Transverse colon (tissue), 4 donors: ENCODE results near the gene HSPA6. TPM values are rescaled to one million over a fixed set of nuclear protein-coding genes. Genes with fewer than 3 reads are reported as not detected.

Source experiments
- DNase-seq: peaks from one replicate; pipeline ENCODE4 v3.0.0-alpha.2; 2019
- H3K27ac ChIP-seq, 4 donors: fragments of 200-600 bp; sonication (generic); 2 replicates each; pipeline ENCODE4 v1.5.1; 2016 to 2018; ENCODE audit warnings: inconsistent platforms in 4 of 4
- H3K27me3 ChIP-seq: fragments of 200-600 bp; sonication (generic); 2 replicates; pipeline ENCODE4 v1.5.1; 2017; ENCODE audit warnings: inconsistent platforms
- H3K36me3 ChIP-seq, 4 donors: fragments of 200-600 bp; sonication (generic); 2 replicates each; pipeline ENCODE4 v1.5.1; 2017 to 2019; ENCODE audit warnings: inconsistent platforms in 4 of 4
- H3K4me1 ChIP-seq, 4 donors: fragments of 200-600 bp; sonication (generic); 2 replicates each; pipeline ENCODE4 v1.5.1; 2017 to 2020; ENCODE audit warnings: inconsistent platforms in 4 of 4
- H3K4me3 ChIP-seq, 4 donors: fragments of 200-600 bp; sonication (generic); 1 replicate in 1 of 4; 2 replicates in 3 of 4; pipeline versions ENCODE4 v1.5.1 to v1.6.1; 2017 to 2019; ENCODE audit warnings: inconsistent platforms in 4 of 4
- H3K9me3 ChIP-seq, 2 donors: fragments of 200-600 bp; sonication (generic); 2 replicates each; pipeline ENCODE4 v1.5.1; 2017 to 2019; ENCODE audit warnings: inconsistent platforms in 2 of 2
- CTCF ChIP-seq, 5 experiments: fragments of 200-600 bp in 3 of 5; fragments of 450-650 bp in 2 of 5; sonication (generic) in 3 of 5; IDR thresholded peaks; 1 replicate in 2 of 5; 2 replicates in 3 of 5; pipeline ENCODE4 v1.5.1; 2016 to 2017; ENCODE audit warnings: antibody characterized with exemption in 5 of 5, inconsistent platforms in 3 of 5, mild to moderate bottlenecking in 2 of 5, moderate library complexity in 1 of 5
- EP300 ChIP-seq: sonication (generic); formaldehyde crosslinking; IDR thresholded peaks from one replicate; pipeline ENCODE4 v1.6.1; 2017; ENCODE audit warnings: antibody characterized with exemption, low read depth
- POLR2A ChIP-seq: fragments of 450-650 bp; IDR thresholded peaks from one replicate; pipeline ENCODE4 v1.6.1; 2016; ENCODE audit warnings: antibody characterized with exemption, mild to moderate bottlenecking, moderate library complexity
- POLR2AphosphoS5 ChIP-seq, 3 donors: sonication (generic); formaldehyde crosslinking; IDR thresholded peaks; one replicate each; pipeline ENCODE4 v1.6.1; 2016; ENCODE audit warnings: antibody characterized with exemption in 3 of 3
- WGBS, 2 donors: methylation state at CpG; one replicate each; pipeline ENCODE4 v1.1.5; 2018; ENCODE audit warnings: low coverage in 1 of 2; 5-methylcytosine and 5-hydroxymethylcytosine counted together
- in situ Hi-C, 4 donors: fragments of 200-750 bp; cut with MboI; loops; one replicate each; pipeline versions ENCODE4 v1.15.0 to v1.15.1; 2017; ENCODE audit warnings: low sequenced_read_pairs in 3 of 4, low pct_ligation_motif_present in 1 of 4, low pct_unique_long_range_greater_than_20kb in 1 of 4
- intact Hi-C: fragments of 100-400 bp; cut with DNase I; formaldehyde crosslinking; loops from one replicate; pipeline ENCODE4 v1.15.1; 2023; ENCODE audit warnings: low total_unique reads
- total RNA-seq, 4 donors: library from RNA; depleted of rRNA; stranded (reverse); fragments of >200 nt; gene quantifications; one replicate each; pipeline ENCODE4 v1.1.0, GENCODE V29; 2016

HSPA6 gene
- total RNA-seq, 4 donors from 2014 or later: 0.82 to 2.2 (median 1.6) TPM; not detected in 1

GRCh38 chr1:161499099-161500039, 25.0 kb upstream of the HSPA6 start:
- 73 to 79% methylated on average over 5 to 8 of the region's 8 CpGs for WGBS, 2 donors
- no peak for DNase-seq
- no peaks in the 10 kb centered on the region for H3K9me3 ChIP-seq
- no peaks in the 10 kb centered on the region for H3K4me1 ChIP-seq
- peaks cover 33% of the 10 kb centered on the region for H3K27me3 ChIP-seq
- in situ Hi-C loops: no loop called here
- intact Hi-C loops: no loop called here
- H3K36me3 ChIP-seq: no peaks in the 10 kb centered on the region
- peak overlapping the region in 1 of 4 donors; percentile 41 for H3K27ac ChIP-seq
- TF ChIP-seq POLR2A (no peak), CTCF (IDR thresholded peaks at IDR 0.05) (no peak), POLR2AphosphoS5 (IDR thresholded peaks at IDR 0.05) (no peak), EP300 (no peak)
- no peak overlapping the region for H3K4me3 ChIP-seq

- Histone ChIP-seq H3K9me3 (no peaks in the 10 kb centered on the region), H3K27me3 (peaks cover 33% of the 10 kb centered on the region), H3K36me3 (no peaks in the 10 kb centered on the region), H3K27ac (no peak overlapping the region), H3K4me1 (no peaks in the 10 kb centered on the region), H3K4me3 (no peak overlapping the region)
- TF ChIP-seq POLR2A (no peak), CTCF (IDR thresholded peaks at IDR 0.05) (no peak), EP300 (no peak), POLR2AphosphoS5 (IDR thresholded peaks at IDR 0.05) (no peak)
- intact Hi-C loops (no loop called here), in situ Hi-C loops (no loop called here)
- WGBS, 2 donors: 88 to 92% methylated on average over 1 of the region's 1 CpG
- no peak for DNase-seq
Measured at GRCh38 chr1:161501234-161501633, 23.1 kb upstream of the HSPA6 start.

- no peaks in the 10 kb centered on the region for H3K9me3 ChIP-seq
- H3K36me3 ChIP-seq: no peaks in the 10 kb centered on the region
- no peak overlapping the region for H3K27ac ChIP-seq
- H3K4me3 ChIP-seq: no peak overlapping the region
- DNase-seq: no peak
- H3K4me1 ChIP-seq: peaks cover 0 to 5% (median 2%) of the 10 kb centered on the region in 4 donors
- TF ChIP-seq EP300: no peak
- TF ChIP-seq POLR2AphosphoS5 (IDR thresholded peaks at IDR 0.05): no peak
- no peak for TF ChIP-seq CTCF (IDR thresholded peaks at IDR 0.05)
- no peak for TF ChIP-seq POLR2A
- WGBS, 2 donors: 70 to 73% methylated on average over 4 of the region's 4 CpGs
- intact Hi-C loops (no loop called here), in situ Hi-C loops (no loop called here)
- peaks cover 33% of the 10 kb centered on the region for H3K27me3 ChIP-seq
Measured at GRCh38 chr1:161502181-161502580, 22.2 kb upstream of the HSPA6 start.

GRCh38 chr1:161502641-161503393, 21.5 kb upstream of the HSPA6 start:
- Histone ChIP-seq H3K36me3 (no peaks in the 10 kb centered on the region), H3K27ac (no peak overlapping the region), H3K9me3 (no peaks in the 10 kb centered on the region), H3K27me3 (peaks cover 27% of the 10 kb centered on the region), H3K4me1 (peaks cover 0 to 6% (median 2%) of the 10 kb centered on the region in 4 donors), H3K4me3 (no peak overlapping the region)
- in situ Hi-C loops (no loop called here), intact Hi-C loops (no loop called here)
- DNase-seq: no peak
- TF ChIP-seq POLR2AphosphoS5 (IDR thresholded peaks at IDR 0.05) (no peak), CTCF (IDR thresholded peaks at IDR 0.05) (no peak)
- 96% methylated on average over 1 of the region's 1 CpG; no CpG with 5 or more reads in 1 of the 2 donors for WGBS, 2 donors
